ENCODE data around the gene B4GALT7. TPM values are rescaled to one million over a fixed set of nuclear protein-coding genes. Genes with fewer than 3 reads are reported as not detected.

Gene B4GALT7
- total RNA-seq, 6 donors from 2014 or later: 17.2 to 30.4 (median 23.0) TPM

DNA sequence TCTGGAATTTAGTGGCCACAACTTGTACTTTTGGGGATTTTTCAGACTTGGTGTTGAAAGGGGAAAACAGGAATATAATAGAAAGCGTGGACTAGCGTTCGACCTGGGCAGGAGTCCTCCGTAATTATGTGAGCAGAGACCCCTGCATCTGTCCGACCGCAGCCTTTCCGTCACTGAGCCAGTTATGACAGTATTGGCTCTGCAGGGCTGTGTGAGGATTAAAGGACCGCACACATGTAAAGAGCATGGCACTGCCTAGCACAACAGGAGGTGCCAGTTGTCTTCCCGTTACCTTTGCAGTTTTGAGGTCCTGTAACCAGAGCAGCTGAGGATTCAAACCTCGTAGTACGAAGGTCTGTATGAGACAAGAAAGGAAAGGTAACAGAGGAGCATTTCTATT is 1.2 kb downstream of the B4GALT7 start:
- Histone ChIP-seq H3K9me3 (no peaks in the 10 kb centered on the region), H3K27ac (no peak overlapping the region), H3K36me3 (peaks cover 3 to 19% (median 11%) of the 10 kb centered on the region in 4 donors), H3K4me3 (peak overlapping the region in 1 of 4 donors; percentile 93), H3K4me1 (peaks cover 9 to 21% (median 18%) of the 10 kb centered on the region in 4 donors), H3K27me3 (no peaks in the 10 kb centered on the region)
- 94 to 95% methylated on average over 11 of the region's 11 CpGs for WGBS, 2 donors
- no peak for DNase-seq
- TF ChIP-seq EP300 (IDR thresholded peaks at IDR 0.05) (no peak), POLR2A (IDR thresholded peaks at IDR 0.05) (no peak), POLR2AphosphoS5 (IDR thresholded peaks at IDR 0.05) (no peak)
- TF ChIP-seq, protein P1, sequence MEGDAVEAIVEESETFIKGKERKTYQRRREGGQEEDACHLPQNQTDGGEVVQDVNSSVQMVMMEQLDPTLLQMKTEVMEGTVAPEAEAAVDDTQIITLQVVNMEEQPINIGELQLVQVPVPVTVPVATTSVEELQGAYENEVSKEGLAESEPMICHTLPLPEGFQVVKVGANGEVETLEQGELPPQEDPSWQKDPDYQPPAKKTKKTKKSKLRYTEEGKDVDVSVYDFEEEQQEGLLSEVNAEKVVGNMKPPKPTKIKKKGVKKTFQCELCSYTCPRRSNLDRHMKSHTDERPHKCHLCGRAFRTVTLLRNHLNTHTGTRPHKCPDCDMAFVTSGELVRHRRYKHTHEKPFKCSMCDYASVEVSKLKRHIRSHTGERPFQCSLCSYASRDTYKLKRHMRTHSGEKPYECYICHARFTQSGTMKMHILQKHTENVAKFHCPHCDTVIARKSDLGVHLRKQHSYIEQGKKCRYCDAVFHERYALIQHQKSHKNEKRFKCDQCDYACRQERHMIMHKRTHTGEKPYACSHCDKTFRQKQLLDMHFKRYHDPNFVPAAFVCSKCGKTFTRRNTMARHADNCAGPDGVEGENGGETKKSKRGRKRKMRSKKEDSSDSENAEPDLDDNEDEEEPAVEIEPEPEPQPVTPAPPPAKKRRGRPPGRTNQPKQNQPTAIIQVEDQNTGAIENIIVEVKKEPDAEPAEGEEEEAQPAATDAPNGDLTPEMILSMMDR (IDR thresholded peaks at IDR 0.05): no peak
- no peak for ATAC-seq (ENCODE audit: low FRiP score in 2 of 2)

DNA sequence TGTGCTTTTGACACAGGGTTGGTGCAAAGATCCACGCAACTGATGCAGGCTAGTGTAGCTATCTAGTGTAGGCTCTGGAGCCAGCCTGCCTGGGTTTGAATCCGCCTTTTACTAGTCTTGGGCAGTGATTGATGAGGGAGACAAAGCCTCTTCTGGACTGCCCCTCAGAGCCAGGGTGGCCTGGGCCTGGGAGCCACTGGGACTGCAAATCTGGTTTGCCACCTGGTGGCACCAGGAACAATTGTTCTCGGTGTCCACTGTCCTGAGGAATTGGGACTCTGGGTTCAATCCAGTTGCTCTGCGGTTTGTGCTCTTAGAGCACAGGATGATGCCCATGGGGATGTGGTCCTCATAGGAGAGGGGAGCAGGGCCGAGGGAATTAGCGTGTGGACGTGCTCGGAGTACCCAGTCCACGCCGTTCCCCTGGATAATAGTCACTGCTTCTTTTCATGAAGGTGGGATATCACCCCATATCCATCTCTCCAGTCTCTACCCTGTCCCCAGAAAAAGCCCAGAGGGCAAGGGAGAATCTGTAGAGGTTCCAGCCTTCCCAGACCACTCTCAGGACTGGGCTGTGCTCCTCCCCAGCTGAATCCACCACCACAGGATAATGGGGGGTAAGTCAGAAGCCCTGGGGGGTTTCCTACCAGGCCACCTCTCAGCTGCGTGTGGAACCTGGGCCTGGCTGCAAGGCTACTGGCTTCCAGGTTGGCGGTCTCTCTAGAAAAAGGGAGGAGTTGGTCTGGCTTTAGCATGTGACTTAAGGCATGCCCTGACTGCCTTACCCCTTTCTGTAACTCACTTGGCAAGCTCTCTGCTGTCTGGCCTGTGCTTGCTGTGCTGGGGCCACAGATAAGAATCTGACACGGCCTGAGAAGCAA is 1.9 kb downstream of the B4GALT7 start:
- H3K4me1 ChIP-seq: peaks cover 9 to 21% (median 18%) of the 10 kb centered on the region in 4 donors
- TF ChIP-seq EP300 (IDR thresholded peaks at IDR 0.05): no peak
- TF ChIP-seq POLR2AphosphoS5 (IDR thresholded peaks at IDR 0.05): no peak
- H3K9me3 ChIP-seq: no peaks in the 10 kb centered on the region
- 89 to 92% methylated on average over 10 to 13 of the region's 13 CpGs for WGBS, 2 donors
- DNase-seq (no peak), ATAC-seq (ENCODE audit: low FRiP score in 2 of 2) (no peak)
- peaks cover 0 to 17% (median 4%) of the 10 kb centered on the region in 4 donors for H3K36me3 ChIP-seq
- no peaks in the 10 kb centered on the region for H3K27me3 ChIP-seq
- no peak overlapping the region for H3K27ac ChIP-seq
- no peak overlapping the region for H3K4me3 ChIP-seq

DNA sequence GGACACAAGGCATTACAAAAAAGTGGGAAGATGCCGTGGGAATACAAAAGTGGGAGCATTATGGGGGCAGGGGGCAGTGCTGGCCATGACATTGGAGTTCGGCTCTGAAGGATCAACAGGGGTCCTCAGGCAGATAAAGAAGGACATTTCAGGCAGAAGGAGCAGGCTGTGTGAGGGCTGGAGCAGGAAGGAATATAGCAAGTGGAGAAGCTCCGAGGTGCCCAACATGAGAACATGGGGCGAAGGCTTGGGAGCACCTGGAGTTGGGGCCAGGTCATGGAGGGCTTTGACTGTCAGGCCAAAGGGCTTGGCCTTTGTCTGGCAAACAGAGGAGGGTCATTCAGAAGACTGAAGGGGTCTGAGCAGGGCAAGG is 2.5 kb downstream of the B4GALT7 start:
- Histone ChIP-seq H3K36me3 (peaks cover 0 to 15% (median 3%) of the 10 kb centered on the region in 4 donors), H3K9me3 (no peaks in the 10 kb centered on the region), H3K27ac (no peak overlapping the region), H3K27me3 (no peaks in the 10 kb centered on the region), H3K4me3 (no peak overlapping the region), H3K4me1 (peaks cover 12 to 25% (median 22%) of the 10 kb centered on the region in 4 donors)
- 90 to 94% methylated on average over 4 of the region's 4 CpGs for WGBS, 2 donors
- no peak for ATAC-seq (ENCODE audit: low FRiP score in 2 of 2)
- DNase-seq: no peak
- TF ChIP-seq, protein P1 (IDR thresholded peaks at IDR 0.05): no peak
- TF ChIP-seq POLR2A (IDR thresholded peaks at IDR 0.05) (no peak), POLR2AphosphoS5 (IDR thresholded peaks at IDR 0.05) (no peak), EP300 (IDR thresholded peaks at IDR 0.05) (no peak)

DNA sequence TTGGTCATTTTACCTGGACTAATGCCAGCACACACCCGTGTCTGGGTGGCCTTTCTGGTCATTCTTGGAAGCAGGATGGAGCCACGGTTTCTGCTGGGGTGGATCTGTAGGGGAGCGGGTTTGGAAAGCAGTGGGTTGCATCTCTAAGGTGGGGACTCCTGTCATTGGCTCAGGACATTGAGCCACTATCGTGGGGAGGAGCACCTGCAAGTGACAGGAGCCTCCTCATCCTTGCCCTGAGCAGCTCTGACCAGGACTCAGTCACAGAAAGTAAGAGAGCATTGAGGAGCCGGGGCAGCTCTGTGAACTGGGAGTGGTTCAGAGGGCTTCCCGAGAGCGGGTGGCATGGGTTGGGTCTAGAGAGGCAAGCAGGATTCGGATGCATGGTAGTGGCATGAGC is 3.7 kb downstream of the B4GALT7 start:
- H3K9me3 ChIP-seq: no peaks in the 10 kb centered on the region
- H3K4me3 ChIP-seq: no peak overlapping the region
- peaks cover 15 to 25% (median 22%) of the 10 kb centered on the region in 4 donors for H3K4me1 ChIP-seq
- no peaks in the 10 kb centered on the region for H3K27me3 ChIP-seq
- WGBS, 2 donors: 77 to 80% methylated on average over 8 of the region's 8 CpGs
- H3K36me3 ChIP-seq: peaks cover 0 to 15% (median 3%) of the 10 kb centered on the region in 4 donors
- DNase-seq (no peak), ATAC-seq (ENCODE audit: low FRiP score in 2 of 2) (no peak)
- no peak overlapping the region for H3K27ac ChIP-seq
- no peak for TF ChIP-seq POLR2A (IDR thresholded peaks at IDR 0.05)
- no peak for TF ChIP-seq EP300 (IDR thresholded peaks at IDR 0.05)
- TF ChIP-seq, protein P1 (IDR thresholded peaks at IDR 0.05): no peak

DNA sequence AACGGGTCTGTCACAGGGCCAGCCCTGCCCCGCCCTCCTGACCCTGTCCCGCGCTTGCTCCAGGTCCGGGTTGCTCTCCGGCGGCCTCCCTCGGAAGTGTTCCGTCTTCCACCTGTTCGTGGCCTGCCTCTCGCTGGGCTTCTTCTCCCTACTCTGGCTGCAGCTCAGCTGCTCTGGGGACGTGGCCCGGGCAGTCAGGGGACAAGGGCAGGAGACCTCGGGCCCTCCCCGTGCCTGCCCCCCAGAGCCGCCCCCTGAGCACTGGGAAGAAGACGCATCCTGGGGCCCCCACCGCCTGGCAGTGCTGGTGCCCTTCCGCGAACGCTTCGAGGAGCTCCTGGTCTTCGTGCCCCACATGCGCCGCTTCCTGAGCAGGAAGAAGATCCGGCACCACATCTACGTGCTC is 4.2 kb downstream of the B4GALT7 start:
- no peak for ATAC-seq (ENCODE audit: low FRiP score in 2 of 2)
- no peak overlapping the region for H3K27ac ChIP-seq
- H3K4me1 ChIP-seq: peaks cover 15 to 20% (median 17%) of the 10 kb centered on the region in 4 donors
- H3K4me3 ChIP-seq: no peak overlapping the region
- peak in 1 of 2 donors; percentile 69 for DNase-seq
- no peaks in the 10 kb centered on the region for H3K9me3 ChIP-seq
- H3K27me3 ChIP-seq: no peaks in the 10 kb centered on the region
- 94% methylated on average over 17 to 27 of the region's 27 CpGs for WGBS, 2 donors
- TF ChIP-seq EP300 (IDR thresholded peaks at IDR 0.05) (no peak), POLR2AphosphoS5 (IDR thresholded peaks at IDR 0.05) (no peak), POLR2A (IDR thresholded peaks at IDR 0.05) (no peak)
- TF ChIP-seq, protein P1 (IDR thresholded peaks at IDR 0.05): no peak
- H3K36me3 ChIP-seq: peaks cover 0 to 15% (median 3%) of the 10 kb centered on the region in 4 donors
